Astrocyte of the cerebellum (primary cell): ENCODE results near the gene SLC39A12.

ENCODE experiments used
- DNase-seq: peaks from one replicate; pipeline ENCODE4 v3.0.0-alpha.2; 2011; ENCODE audit warnings: low read depth
- H3K4me3 ChIP-seq: 2 replicates; pipeline ENCODE4 v1.5.1; 2011; ENCODE audit warnings: mild to moderate bottlenecking, low read depth, low read length, moderate library complexity
- CTCF ChIP-seq: IDR thresholded peaks from 2 replicates; pipeline ENCODE4 v1.5.1; 2012; ENCODE audit warnings: low read length, low read depth, moderate library complexity, mild to moderate bottlenecking; ENCODE audit errors: missing control alignments
- in situ Hi-C: cut with HindIII; loops from 2 replicates; pipeline ENCODE4 v1.10.0; 2017; ENCODE audit warnings: low sequenced_read_pairs

Gene SLC39A12

GRCh38 chr10:18068401-18068800 lies 116.7 kb downstream of the SLC39A12 start:
- no peak overlapping the region for H3K4me3 ChIP-seq

GRCh38 chr10:18071591-18071990 lies 119.9 kb downstream of the SLC39A12 start:
- TF ChIP-seq CTCF = no peak
- no peak for DNase-seq
- H3K4me3 ChIP-seq = no peak overlapping the region
- in situ Hi-C loops = no loop called here

More at GRCh38 chr10:18068401-18068800, 116.7 kb downstream of the SLC39A12 start:
- in situ Hi-C loops = no loop called here
- no peak for DNase-seq
- no peak for TF ChIP-seq CTCF

- DNase-seq = no peak
- no peak overlapping the region for H3K4me3 ChIP-seq
- no peak for TF ChIP-seq CTCF
- in situ Hi-C loops = no loop called here
Measured at GRCh38 chr10:18073314-18073713, 121.6 kb downstream of the SLC39A12 start.

DNA sequence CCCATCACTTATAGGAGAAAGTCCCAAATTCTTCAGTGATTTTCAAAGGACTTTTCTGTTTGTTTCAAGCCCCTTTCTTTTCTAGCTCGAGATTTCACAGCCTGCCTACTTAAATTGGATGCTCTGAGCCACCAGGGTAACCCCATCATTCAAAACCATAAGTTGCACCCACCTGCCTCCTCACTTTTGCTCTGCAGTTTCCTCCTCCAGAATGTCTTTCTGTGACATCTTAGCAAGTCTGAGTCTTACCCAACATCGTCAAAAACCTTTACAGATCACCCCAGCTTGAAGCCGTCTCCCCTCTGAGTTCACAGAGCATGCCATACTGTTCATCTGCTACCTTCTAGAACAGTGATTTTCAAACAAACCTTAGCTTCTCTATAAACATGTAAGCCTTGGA lies 124.2 kb downstream of the SLC39A12 start:
- no peak overlapping the region for H3K4me3 ChIP-seq
- in situ Hi-C loops = no loop called here
- DNase-seq = no peak
- TF ChIP-seq CTCF = no peak

DNA sequence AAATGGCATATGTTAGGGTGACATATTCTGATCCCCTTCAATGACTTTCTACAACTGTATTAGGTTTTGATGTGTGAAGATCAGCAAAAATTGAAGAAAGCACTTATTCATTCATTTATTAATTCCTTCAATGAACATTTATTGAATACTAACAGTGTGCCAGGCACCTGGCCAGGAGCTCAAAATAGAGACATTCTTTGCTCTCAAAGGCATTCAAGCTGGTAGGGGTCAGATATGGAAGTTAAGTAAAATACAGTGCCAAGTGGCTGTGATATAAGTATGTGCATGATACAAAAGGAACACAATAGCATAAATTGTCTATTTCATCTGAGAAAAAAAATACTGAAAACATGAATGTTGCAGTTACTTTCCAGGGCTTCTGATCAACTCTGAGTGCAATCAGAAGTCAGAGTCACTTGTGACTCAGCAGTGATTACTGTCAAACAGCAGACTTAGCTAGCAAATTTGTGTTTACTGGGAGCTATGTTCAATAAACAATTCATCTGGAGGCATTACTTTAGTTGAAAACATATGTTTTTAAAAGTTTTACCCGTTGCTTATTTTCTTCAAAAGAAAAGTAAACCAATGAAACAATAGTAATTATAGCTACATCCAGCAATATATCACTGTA lies 128.1 kb downstream of the SLC39A12 start:
- DNase-seq = no peak
- no peak for TF ChIP-seq CTCF
- H3K4me3 ChIP-seq = no peak overlapping the region
- in situ Hi-C loops = no loop called here

GRCh38 chr10:18082381-18082780 lies 130.7 kb downstream of the SLC39A12 start:
- no peak for TF ChIP-seq CTCF
- DNase-seq = no peak
- no peak overlapping the region for H3K4me3 ChIP-seq
- in situ Hi-C loops = no loop called here
